G401.6 (cell line): ENCODE results near the gene EEF1A2.
"Not testable (repeated sequence)": the region's sequence is repeated elsewhere in the genome, so short reads cannot be mapped to it uniquely, and the experiment has no call there.

Experiments
- FAIRE-seq: peaks from 2 replicates; lab custom pipeline; 2012; peaks lifted over from hg19 to GRCh38; lab: Jason Lieb, UNC

EEF1A2 gene

GRCh38 chr20:63520504-63520933 lies 21.6 kb upstream of the EEF1A2 start, which contains the start of gene PPDPF:
Gene PPDPF (plus strand): TSS chr20:63520765. CDS start chr20:63521309, 544 bp downstream.
- no peak for FAIRE-seq

GRCh38 chr20:63519668-63520503 lies 21.0 kb upstream of the EEF1A2 start:
- no peak for FAIRE-seq

- no peak for FAIRE-seq
These were observed 20.2 kb upstream of the EEF1A2 start for GRCh38 chr20:63518946-63519667.

GRCh38 chr20:63518351-63518861 lies 19.5 kb upstream of the EEF1A2 start:
- no peak for FAIRE-seq

GRCh38 chr20:63517376-63518309 lies 18.8 kb upstream of the EEF1A2 start:
- FAIRE-seq: no peak

- FAIRE-seq: not testable (repeated sequence)
These were observed 15.6 kb upstream of the EEF1A2 start for GRCh38 chr20:63514520-63514919.

- FAIRE-seq: no peak
These were observed 14.3 kb upstream of the EEF1A2 start for GRCh38 chr20:63513207-63513606.

GRCh38 chr20:63509088-63509564 lies 10.2 kb upstream of the EEF1A2 start:
- FAIRE-seq: no peak

GRCh38 chr20:63508072-63508768 lies 9.3 kb upstream of the EEF1A2 start:
- no peak for FAIRE-seq

- no peak for FAIRE-seq
These were observed 8.3 kb upstream of the EEF1A2 start for GRCh38 chr20:63507083-63507743.

GRCh38 chr20:63505723-63506122 lies 6.8 kb upstream of the EEF1A2 start:
- FAIRE-seq: no peak

GRCh38 chr20:63505281-63505680 lies 6.4 kb upstream of the EEF1A2 start:
- FAIRE-seq: no peak

- no peak for FAIRE-seq
These were observed 5.8 kb upstream of the EEF1A2 start for GRCh38 chr20:63504642-63505041.

GRCh38 chr20:63503524-63503923 lies 4.6 kb upstream of the EEF1A2 start:
- no peak for FAIRE-seq

GRCh38 chr20:63502671-63503172 lies 3.8 kb upstream of the EEF1A2 start:
- FAIRE-seq: no peak

- no peak for FAIRE-seq
These were observed 3.2 kb upstream of the EEF1A2 start for GRCh38 chr20:63501818-63502670.

- FAIRE-seq: no peak
These were observed 2.3 kb upstream of the EEF1A2 start for GRCh38 chr20:63500902-63501817.

GRCh38 chr20:63500151-63500901 lies 1.4 kb upstream of the EEF1A2 start:
- FAIRE-seq: no peak
